T1000 (cell line): ENCODE measurements around the gene FOXD4L3.
"Not testable (repeated sequence)": the region's sequence is repeated elsewhere in the genome, so short reads cannot be mapped to it uniquely, and the experiment has no call there.

ENCODE experiments used
- DNase-seq: peaks from one replicate; lab custom pipeline; 2025; ENCODE audit warnings: mixed read lengths; lab: John Stamatoyannopoulos, UW

Gene FOXD4L3

DNA sequence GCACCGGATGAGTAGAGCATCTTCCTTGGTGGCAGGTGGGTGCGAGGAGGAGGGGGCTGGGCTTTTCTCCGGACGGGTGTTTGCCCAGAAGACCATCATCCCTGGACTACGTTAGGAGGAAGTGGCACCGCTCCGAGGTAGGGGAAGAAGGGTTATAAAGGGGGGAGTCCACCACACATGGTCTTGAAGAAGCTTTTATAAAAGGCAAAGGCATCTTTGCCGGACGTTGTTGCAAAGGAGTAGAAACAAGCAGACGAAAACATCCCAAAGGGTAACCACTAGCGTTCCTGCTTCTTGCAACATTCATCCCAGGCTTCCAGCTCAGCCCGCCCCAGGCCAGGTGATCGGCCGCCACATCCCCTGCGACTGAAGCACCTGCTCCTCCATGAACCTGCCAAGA, at the start of gene FOXD4L3:
Gene FOXD4L3 (plus strand): TSS at position 301 of the 400 bp plus-strand sequence. CDS start 85 bp downstream, at position 386.
- not testable (repeated sequence) for DNase-seq

GRCh38 chr9:68281041-68281440, 21.6 kb upstream of the FOXD4L3 start:
- DNase-seq = not testable (repeated sequence)

- DNase-seq = not testable (repeated sequence)
Measured at GRCh38 chr9:68303771-68304170, 1.1 kb downstream of the FOXD4L3 start.

DNA sequence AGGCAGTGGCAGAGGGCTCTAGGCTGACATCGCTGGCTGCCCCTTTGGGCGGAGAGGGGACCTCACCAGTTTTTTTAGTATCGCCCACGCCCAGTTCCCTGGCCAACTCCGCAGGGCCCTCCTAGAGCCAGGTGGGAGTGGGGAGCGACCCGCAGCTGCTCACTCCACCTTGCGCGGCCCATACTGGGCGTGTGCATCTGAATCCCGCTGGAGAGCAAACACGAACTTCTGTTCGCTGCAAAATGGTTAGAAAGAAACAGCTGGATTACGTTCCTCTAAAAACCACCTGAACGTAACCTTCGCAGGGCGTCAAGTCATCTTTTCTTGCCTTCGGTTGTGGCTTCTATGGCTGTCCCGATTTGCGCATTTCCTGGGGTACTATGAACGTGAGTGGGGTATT, 1.5 kb downstream of the FOXD4L3 start:
- DNase-seq = not testable (repeated sequence)

- not testable (repeated sequence) for DNase-seq
Measured at GRCh38 chr9:68304777-68305176, 2.1 kb downstream of the FOXD4L3 start.

GRCh38 chr9:68305680-68306285, 3.1 kb downstream of the FOXD4L3 start:
- DNase-seq = not testable (repeated sequence)

GRCh38 chr9:68306391-68306964, 3.8 kb downstream of the FOXD4L3 start:
- not testable (repeated sequence) for DNase-seq

- DNase-seq = not testable (repeated sequence)
Measured at GRCh38 chr9:68307127-68307526, 4.5 kb downstream of the FOXD4L3 start.

DNA sequence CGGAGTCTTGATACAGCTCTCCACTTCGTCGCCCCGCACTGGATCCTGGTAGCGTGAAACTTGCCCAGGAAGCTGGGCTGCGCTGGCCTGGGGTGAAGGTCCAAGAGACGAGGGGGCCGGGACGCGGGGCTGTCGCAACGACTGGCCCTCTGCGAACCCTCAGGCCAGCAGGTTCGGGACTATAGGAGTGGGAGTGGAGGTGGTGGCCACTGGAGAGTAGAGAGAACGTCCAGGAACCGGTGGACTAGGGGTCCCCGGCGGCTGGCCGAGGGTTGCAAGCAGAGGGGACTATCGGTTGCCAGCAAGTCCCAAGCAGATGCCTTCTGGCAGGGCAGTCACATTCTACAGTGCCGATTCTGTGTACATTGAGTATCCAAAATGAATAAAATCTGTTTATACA, 5.0 kb downstream of the FOXD4L3 start:
- DNase-seq = not testable (repeated sequence)

- not testable (repeated sequence) for DNase-seq
Measured at GRCh38 chr9:68311208-68311607, 8.5 kb downstream of the FOXD4L3 start.

GRCh38 chr9:68318209-68318608, 15.5 kb downstream of the FOXD4L3 start:
- DNase-seq = not testable (repeated sequence)

DNA sequence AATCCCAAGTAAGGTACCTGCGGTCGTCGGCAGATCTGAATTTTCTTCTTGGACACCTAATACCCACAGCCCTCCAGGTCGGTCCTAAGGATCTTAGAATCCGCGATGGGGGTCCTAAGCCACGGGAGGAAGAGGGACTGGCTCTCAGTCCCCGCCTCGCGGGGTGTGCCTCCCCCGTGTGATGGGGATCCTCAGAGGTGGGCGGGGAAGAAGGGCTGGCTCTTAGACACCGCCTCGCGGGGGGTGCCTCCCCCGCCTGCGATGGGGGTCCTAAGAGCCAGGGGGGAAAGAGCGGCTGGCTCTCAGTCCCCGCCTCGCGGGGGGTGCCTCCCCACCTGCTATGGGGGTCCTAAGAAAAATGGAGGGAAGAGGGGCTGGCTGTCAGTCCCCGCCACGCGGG, 21.1 kb downstream of the FOXD4L3 start:
- not testable (repeated sequence) for DNase-seq

DNA sequence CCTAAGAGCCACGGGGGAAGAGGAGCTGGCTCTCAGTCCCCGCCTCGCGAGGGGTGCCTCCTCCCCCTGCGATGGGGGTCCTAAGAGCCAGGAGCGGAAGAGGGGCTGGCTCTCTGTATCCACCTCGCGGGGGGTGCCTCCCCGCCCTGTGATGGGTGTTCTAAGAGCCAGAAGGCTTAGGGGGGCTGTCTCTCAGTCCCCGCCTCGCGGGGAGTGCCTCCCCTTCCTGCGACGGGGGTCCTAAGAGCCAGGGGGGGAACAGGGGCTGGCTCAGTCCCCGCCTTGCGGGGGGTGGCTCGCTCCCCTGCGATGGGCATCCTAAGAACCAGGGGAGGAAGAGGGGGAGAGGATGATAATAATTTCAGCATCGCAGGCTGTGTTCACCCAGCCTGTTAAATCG, 21.9 kb downstream of the FOXD4L3 start:
- DNase-seq = not testable (repeated sequence)

GRCh38 chr9:68329106-68329505, 26.4 kb downstream of the FOXD4L3 start:
- not testable (repeated sequence) for DNase-seq

- DNase-seq = not testable (repeated sequence)
Measured at GRCh38 chr9:68330531-68331173, 28.0 kb downstream of the FOXD4L3 start.

DNA sequence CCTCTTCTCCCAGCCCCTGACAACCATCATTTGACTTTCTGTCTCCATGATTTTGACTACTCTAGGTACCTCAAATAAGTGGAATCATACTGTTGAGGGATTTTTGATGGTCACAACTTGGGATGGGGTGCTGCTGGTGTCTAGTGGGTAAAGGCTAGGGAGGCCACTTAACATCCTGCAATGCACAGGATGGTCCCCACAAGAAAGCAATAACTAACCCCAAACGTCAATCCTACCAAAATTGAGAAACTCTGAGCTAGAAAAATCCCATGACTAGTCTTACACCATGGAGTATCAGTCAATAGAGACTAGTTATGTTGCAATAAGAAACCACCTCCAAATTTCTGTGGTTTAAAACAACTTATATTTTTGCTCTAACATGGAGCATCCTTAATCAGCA, 29.5 kb downstream of the FOXD4L3 start:
- not testable (repeated sequence) for DNase-seq

- DNase-seq = not testable (repeated sequence)
Measured at GRCh38 chr9:68335935-68336334, 33.3 kb downstream of the FOXD4L3 start.

DNA sequence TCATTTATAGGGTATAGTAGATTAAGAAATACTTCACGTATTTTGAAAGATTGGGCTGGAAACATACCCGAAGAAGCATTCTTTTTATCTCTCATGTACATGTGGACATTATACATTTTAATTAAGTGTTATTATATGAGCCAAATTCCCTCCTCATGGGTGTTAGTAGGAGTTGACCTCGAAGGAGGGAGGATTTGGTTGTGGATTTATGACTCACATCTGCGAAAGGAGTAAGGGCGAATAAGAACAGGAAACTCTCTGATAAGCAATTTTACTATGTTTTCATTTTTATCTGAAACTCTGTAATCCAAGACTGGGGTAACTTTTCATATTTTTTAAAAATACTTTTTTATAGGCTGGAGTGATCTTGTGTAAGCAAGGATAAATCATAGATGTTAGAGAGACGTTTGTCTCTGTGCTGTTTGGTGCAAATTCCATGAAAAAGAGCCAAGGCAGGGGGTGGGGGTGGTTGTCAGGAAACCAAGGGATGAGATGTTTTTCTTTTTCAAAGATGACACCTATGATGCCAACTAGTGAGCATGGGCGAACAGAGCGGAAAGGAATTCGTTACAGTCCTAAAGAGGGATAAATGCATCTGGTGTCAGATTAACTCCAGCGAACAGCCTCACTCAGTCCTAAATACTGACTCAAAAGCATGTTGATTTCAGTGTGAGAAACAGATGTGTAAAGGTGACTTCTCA, 34.1 kb downstream of the FOXD4L3 start:
- not testable (repeated sequence) for DNase-seq

DNA sequence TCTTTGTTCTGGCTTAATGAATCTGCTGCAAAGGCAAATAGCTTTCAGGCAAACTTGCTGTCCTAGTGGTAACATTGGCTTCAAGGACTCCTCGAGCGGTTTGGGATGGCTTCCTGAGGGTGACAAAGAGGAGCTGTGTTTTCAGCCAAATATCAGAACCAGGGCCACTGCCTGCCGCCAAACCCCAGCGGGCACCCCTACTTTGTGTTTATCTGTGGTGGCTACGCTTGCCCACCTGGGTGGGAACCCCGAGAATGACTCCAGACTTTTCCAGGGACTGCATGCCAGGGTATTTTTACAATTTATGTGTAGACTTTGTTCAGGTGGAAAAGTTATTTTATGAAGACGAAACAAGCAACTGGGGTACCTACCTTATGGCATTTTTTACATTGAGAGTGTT, 35.3 kb downstream of the FOXD4L3 start:
- DNase-seq = not testable (repeated sequence)

GRCh38 chr9:68342265-68343025, 39.8 kb downstream of the FOXD4L3 start:
- not testable (repeated sequence) for DNase-seq

DNA sequence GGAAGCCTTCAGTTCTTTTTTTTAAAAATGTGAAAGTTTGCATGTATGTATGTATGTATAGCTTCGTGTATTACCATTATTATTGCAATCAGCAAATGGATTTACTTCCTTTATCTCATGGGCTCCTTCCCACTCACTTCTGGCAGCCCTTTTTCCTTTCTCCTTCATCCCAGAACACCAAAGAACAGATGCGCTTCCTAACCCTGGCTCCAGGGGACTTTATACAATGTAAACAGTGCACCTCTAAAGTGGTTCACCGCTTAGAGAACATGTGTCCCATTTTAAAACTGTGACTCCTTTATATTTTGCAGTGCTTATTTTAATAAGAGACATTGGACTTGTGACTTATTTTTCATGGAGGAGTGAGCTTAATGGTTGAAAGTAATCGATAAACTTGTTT, 40.6 kb downstream of the FOXD4L3 start:
- DNase-seq = not testable (repeated sequence)

- not testable (repeated sequence) for DNase-seq
Measured at GRCh38 chr9:68343992-68344391, 41.3 kb downstream of the FOXD4L3 start.
